Measurements from ENCODE around the gene TBC1D8. TPM values are rescaled to one million over a fixed set of nuclear protein-coding genes. Genes with fewer than 3 reads are reported as not detected.
A peak's percentile ranks its signal among the peaks of the same experiment; 100 is the strongest.

TBC1D8 gene
- total RNA-seq, 4 donors from 2014 or later = 77.6 to 511 (median 239) TPM

- H3K27me3 ChIP-seq = no peaks in the 10 kb centered on the region
- H3K9me3 ChIP-seq = no peaks in the 10 kb centered on the region
- H3K27ac ChIP-seq = no peak overlapping the region
- peak in 5 of 6 experiments; percentile 32 to 64 (median 55) for TF ChIP-seq CTCF (IDR thresholded peaks at IDR 0.05)
- no peak for TF ChIP-seq POLR2A (IDR thresholded peaks at IDR 0.05)
- DNase-seq = no peak
- no peaks in the 10 kb centered on the region for H3K4me1 ChIP-seq
- no peak overlapping the region for H3K4me3 ChIP-seq
- H3K36me3 ChIP-seq = peaks cover 0 to 75% (median 0%) of the 10 kb centered on the region in 3 donors
These were observed 114.6 kb downstream of the TBC1D8 start for GRCh38 chr2:101036562-101036961.

GRCh38 chr2:101032084-101032776, 119.0 kb downstream of the TBC1D8 start:
- no peak overlapping the region for H3K4me3 ChIP-seq
- DNase-seq = no peak
- H3K27me3 ChIP-seq = no peaks in the 10 kb centered on the region
- no peaks in the 10 kb centered on the region for H3K4me1 ChIP-seq
- no peak overlapping the region for H3K27ac ChIP-seq
- H3K9me3 ChIP-seq = no peaks in the 10 kb centered on the region
- peaks cover 0 to 73% (median 0%) of the 10 kb centered on the region in 3 donors for H3K36me3 ChIP-seq
- TF ChIP-seq POLR2A (IDR thresholded peaks at IDR 0.05) (no peak), CTCF (IDR thresholded peaks at IDR 0.05) (no peak)

- DNase-seq = no peak
- H3K36me3 ChIP-seq = peaks cover 0 to 69% (median 0%) of the 10 kb centered on the region in 3 donors
- H3K27me3 ChIP-seq = no peaks in the 10 kb centered on the region
- TF ChIP-seq POLR2A (IDR thresholded peaks at IDR 0.05) (no peak), CTCF (IDR thresholded peaks at IDR 0.05) (no peak)
- H3K9me3 ChIP-seq = no peaks in the 10 kb centered on the region
- H3K4me1 ChIP-seq = no peaks in the 10 kb centered on the region
- no peak overlapping the region for H3K4me3 ChIP-seq
- H3K27ac ChIP-seq = no peak overlapping the region
These were observed 120.2 kb downstream of the TBC1D8 start for GRCh38 chr2:101030866-101031554.

DNA sequence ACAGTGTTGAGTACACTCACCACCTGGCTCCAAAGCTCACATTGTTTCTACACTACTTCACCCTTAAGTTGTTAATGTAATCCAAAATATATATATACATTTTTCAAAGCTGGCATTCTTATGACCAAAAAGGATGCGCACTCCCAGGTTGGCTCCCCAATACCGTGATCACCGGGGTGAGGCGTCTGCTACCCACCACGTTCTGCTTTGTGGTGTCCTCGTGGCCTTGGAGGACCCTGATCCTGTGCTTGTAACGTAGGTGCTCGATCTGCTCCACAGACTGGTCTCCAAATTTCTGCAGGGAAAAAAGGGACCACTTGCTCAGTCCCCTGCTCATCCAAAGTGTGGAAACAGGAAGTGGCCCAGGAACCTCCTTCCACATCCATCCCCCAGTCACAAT, 123.3 kb downstream of the TBC1D8 start:
- H3K4me1 ChIP-seq = no peaks in the 10 kb centered on the region
- H3K9me3 ChIP-seq = no peaks in the 10 kb centered on the region
- peaks cover 0 to 41% (median 0%) of the 10 kb centered on the region in 3 donors for H3K36me3 ChIP-seq
- TF ChIP-seq CTCF (IDR thresholded peaks at IDR 0.05) = no peak
- TF ChIP-seq POLR2A (IDR thresholded peaks at IDR 0.05) = no peak
- H3K27me3 ChIP-seq = no peaks in the 10 kb centered on the region
- no peak for DNase-seq
- no peak overlapping the region for H3K4me3 ChIP-seq
- H3K27ac ChIP-seq = no peak overlapping the region

DNA sequence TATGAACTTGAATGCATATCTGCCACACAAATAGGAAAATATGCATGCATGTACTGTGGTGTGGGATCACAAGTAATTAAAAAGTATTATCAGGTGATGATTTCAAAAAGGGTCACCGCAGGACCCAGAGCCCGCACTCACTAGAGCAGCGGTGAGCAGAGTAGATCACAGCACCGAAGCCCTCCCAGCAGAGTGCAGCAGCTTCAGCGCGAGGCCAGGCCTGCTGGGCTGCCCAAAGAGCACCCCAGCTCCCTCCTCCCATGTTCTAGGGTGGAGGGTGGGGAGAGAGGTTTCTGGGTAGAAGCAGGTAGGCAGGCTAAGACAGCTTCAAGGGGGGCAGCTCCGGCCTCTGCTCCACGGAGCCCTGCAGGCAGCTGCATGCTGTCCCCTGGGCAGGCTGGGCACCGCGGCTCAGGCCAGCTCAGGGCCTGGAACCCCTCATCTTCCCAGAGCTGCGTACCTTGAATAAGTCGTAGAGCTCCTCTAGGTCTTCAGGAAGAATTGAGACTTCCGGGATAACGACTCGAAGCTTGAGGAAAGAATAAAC, 124.2 kb downstream of the TBC1D8 start:
- Histone ChIP-seq H3K36me3 (peaks cover 0 to 42% (median 0%) of the 10 kb centered on the region in 3 donors), H3K27ac (no peak overlapping the region), H3K4me1 (no peaks in the 10 kb centered on the region), H3K9me3 (no peaks in the 10 kb centered on the region), H3K27me3 (no peaks in the 10 kb centered on the region), H3K4me3 (no peak overlapping the region)
- no peak for DNase-seq
- TF ChIP-seq CTCF (IDR thresholded peaks at IDR 0.05) (no peak), POLR2A (IDR thresholded peaks at IDR 0.05) (no peak)
